Measurements from ENCODE around the gene CASK.

The CASK gene

GRCh38 chrX:41750716-41751115 lies 172.6 kb downstream of the CASK start:
- Histone ChIP-seq H3F3A (ENCODE audit: control insufficient read depth, insufficient read depth) (no peaks in the 10 kb centered on the region), H3K9me2 (replicated peaks; ENCODE audit: control insufficient read depth, low read length) (no peaks in the 10 kb centered on the region), H3K9me3 (ENCODE audit: control insufficient read depth, insufficient read depth, low read length) (no peaks in the 10 kb centered on the region), H3K36me3 (ENCODE audit: control insufficient read depth, low read length) (no peaks in the 10 kb centered on the region), H3K4me1 (ENCODE audit: control insufficient read depth, low read length) (peaks cover 3% of the 10 kb centered on the region), H3K27me3 (ENCODE audit: control insufficient read depth, low read length) (no peaks in the 10 kb centered on the region), H3K4me2 (ENCODE audit: low read length) (no peak overlapping the region), H3K79me2 (ENCODE audit: control insufficient read depth, low read length) (no peaks in the 10 kb centered on the region), H4K20me1 (ENCODE audit: control insufficient read depth, insufficient read depth, low read depth, low read length) (no peaks in the 10 kb centered on the region), H3K27ac (ENCODE audit: low read depth, low read length) (no peak overlapping the region), H3K4me3 (ENCODE audit: low read length) (no peak overlapping the region)
- no peak for TF ChIP-seq EZH2phosphoT487 (IDR thresholded peaks at IDR 0.05; ENCODE audit: borderline replicate concordance, low read length)
- no peak for TF ChIP-seq CTCF (IDR thresholded peaks at IDR 0.05; ENCODE audit: low read depth, low read length, poor library complexity, severe bottlenecking)

GRCh38 chrX:41739871-41740270 lies 183.5 kb downstream of the CASK start:
- no peak overlapping the region for H3K27ac ChIP-seq (ENCODE audit: low read depth, low read length)

GRCh38 chrX:41737065-41737464 lies 186.3 kb downstream of the CASK start:
- Histone ChIP-seq H3K79me2 (ENCODE audit: control insufficient read depth, low read length) (no peaks in the 10 kb centered on the region), H4K20me1 (ENCODE audit: control insufficient read depth, insufficient read depth, low read depth, low read length) (no peaks in the 10 kb centered on the region), H3K27me3 (ENCODE audit: control insufficient read depth, low read length) (no peaks in the 10 kb centered on the region), H3K27ac (ENCODE audit: low read depth, low read length) (no peak overlapping the region), H3K9me3 (ENCODE audit: control insufficient read depth, insufficient read depth, low read length) (no peaks in the 10 kb centered on the region), H3K4me3 (ENCODE audit: low read length) (no peak overlapping the region), H3F3A (ENCODE audit: control insufficient read depth, insufficient read depth) (peaks cover 8% of the 10 kb centered on the region), H3K4me1 (ENCODE audit: control insufficient read depth, low read length) (peaks cover 34% of the 10 kb centered on the region), H3K36me3 (ENCODE audit: control insufficient read depth, low read length) (no peaks in the 10 kb centered on the region), H3K4me2 (ENCODE audit: low read length) (no peak overlapping the region), H3K9me2 (replicated peaks; ENCODE audit: control insufficient read depth, low read length) (no peaks in the 10 kb centered on the region)
- TF ChIP-seq EZH2phosphoT487 (IDR thresholded peaks at IDR 0.05; ENCODE audit: borderline replicate concordance, low read length) (no peak), CTCF (IDR thresholded peaks at IDR 0.05; ENCODE audit: low read depth, low read length, poor library complexity, severe bottlenecking) (no peak)

More at GRCh38 chrX:41739871-41740270, 183.5 kb downstream of the CASK start:
- Histone ChIP-seq H3K9me3 (ENCODE audit: control insufficient read depth, insufficient read depth, low read length) (no peaks in the 10 kb centered on the region), H3K79me2 (ENCODE audit: control insufficient read depth, low read length) (no peaks in the 10 kb centered on the region), H3K36me3 (ENCODE audit: control insufficient read depth, low read length) (no peaks in the 10 kb centered on the region), H3K9me2 (replicated peaks; ENCODE audit: control insufficient read depth, low read length) (no peaks in the 10 kb centered on the region), H3K4me2 (ENCODE audit: low read length) (no peak overlapping the region), H3K4me1 (ENCODE audit: control insufficient read depth, low read length) (peaks cover 11% of the 10 kb centered on the region), H3K4me3 (ENCODE audit: low read length) (no peak overlapping the region), H4K20me1 (ENCODE audit: control insufficient read depth, insufficient read depth, low read depth, low read length) (no peaks in the 10 kb centered on the region), H3K27me3 (ENCODE audit: control insufficient read depth, low read length) (no peaks in the 10 kb centered on the region), H3F3A (ENCODE audit: control insufficient read depth, insufficient read depth) (peaks cover 3% of the 10 kb centered on the region; the same call in 1 of the 2 replicates)
- no peak for TF ChIP-seq CTCF (IDR thresholded peaks at IDR 0.05; ENCODE audit: low read depth, low read length, poor library complexity, severe bottlenecking)
- TF ChIP-seq EZH2phosphoT487 (IDR thresholded peaks at IDR 0.05; ENCODE audit: borderline replicate concordance, low read length): no peak
